GM23338 (cell line): ENCODE results near the gene ALPI. TPM values are rescaled to one million over a fixed set of nuclear protein-coding genes. Genes with fewer than 3 reads are reported as not detected.
A peak's percentile ranks its signal among the peaks of the same experiment; 100 is the strongest.

Source experiments
- ATAC-seq: fragments of 200-7000 bp; cut with Tn5 transposase; 3 replicates; pipeline ENCODE4 v1.9.1; 2020
- DNase-seq: peaks from one replicate; pipeline ENCODE4 v3.0.0-alpha.2; 2015; ENCODE audit warnings: low spot score
- H2AFZ ChIP-seq: fragments of 200-600 bp; sonication (generic); 2 replicates; pipeline ENCODE4 v1.8.0; 2016; ENCODE audit warnings: antibody characterized with exemption, mild to moderate bottlenecking, moderate library complexity
- H3F3A ChIP-seq: fragments of 200-600 bp; sonication (generic); replicated peaks from 2 replicates; pipeline ENCODE4 v1.8.0; 2017; ENCODE audit warnings: antibody characterized with exemption, mixed run types, low read depth
- H3K27ac ChIP-seq: fragments of 200-600 bp; sonication (generic); 2 replicates; pipeline ENCODE4 v1.6.1; 2016; ENCODE audit warnings: low read depth
- H3K27me3 ChIP-seq: fragments of 200-600 bp; sonication (generic); 2 replicates; pipeline ENCODE4 v1.8.0; 2016; ENCODE audit warnings: mild to moderate bottlenecking, mixed run types, moderate library complexity; ENCODE audit not compliant: insufficient read depth
- H3K36me3 ChIP-seq: fragments of 200-600 bp; sonication (generic); 2 replicates; pipeline ENCODE4 v1.8.0; 2016; ENCODE audit warnings: mild to moderate bottlenecking; ENCODE audit not compliant: insufficient read depth
- H3K4me1 ChIP-seq: fragments of 200-600 bp; sonication (generic); 2 replicates; pipeline ENCODE4 v1.8.0; 2016; ENCODE audit warnings: mild to moderate bottlenecking, moderate library complexity; ENCODE audit not compliant: insufficient read depth
- H3K4me2 ChIP-seq: fragments of 200-600 bp; sonication (generic); 2 replicates; pipeline ENCODE4 v1.7.1; 2017; ENCODE audit warnings: mixed run types
- H3K4me3 ChIP-seq: fragments of 200-600 bp; sonication (generic); 2 replicates; pipeline ENCODE4 v1.6.1; 2016; ENCODE audit warnings: mixed run types
- H3K79me2 ChIP-seq: fragments of 200-600 bp; sonication (generic); replicated peaks from 2 replicates; pipeline ENCODE4 v1.8.0; 2017; ENCODE audit warnings: mild to moderate bottlenecking; ENCODE audit not compliant: insufficient read depth
- H3K9me2 ChIP-seq: fragments of 200-600 bp; sonication (generic); 2 replicates; pipeline ENCODE4 v1.8.0; 2017; ENCODE audit not compliant: insufficient read depth
- H4K20me1 ChIP-seq: fragments of 200-600 bp; sonication (generic); replicated peaks from 2 replicates; pipeline ENCODE4 v1.8.0; 2017; ENCODE audit warnings: mild to moderate bottlenecking; ENCODE audit not compliant: insufficient read depth
- H3K27ac Mint-ChIP-seq: 2 replicates; pipeline ENCODE4 v1.8.0; 2020; ENCODE audit warnings: inconsistent platforms, mild to moderate bottlenecking, moderate library complexity, mixed read lengths
- H3K27me3 Mint-ChIP-seq: 3 replicates; pipeline ENCODE4 v1.8.0; 2022; ENCODE audit warnings: low read depth, mild to moderate bottlenecking, moderate library complexity, mixed read lengths, inconsistent platforms; ENCODE audit not compliant: insufficient read depth, poor library complexity
- H3K36me3 Mint-ChIP-seq: 3 replicates; pipeline ENCODE4 v1.8.0; 2021; ENCODE audit warnings: low read depth, mild to moderate bottlenecking, inconsistent platforms, moderate library complexity, mixed read lengths
- H3K4me1 Mint-ChIP-seq: 3 replicates; pipeline ENCODE4 v1.8.0; 2020; ENCODE audit warnings: mild to moderate bottlenecking, inconsistent platforms, mixed read lengths
- H3K4me3 Mint-ChIP-seq: 3 replicates; pipeline ENCODE4 v1.8.0; 2021; ENCODE audit warnings: moderate library complexity, mild to moderate bottlenecking, inconsistent platforms, mixed read lengths
- H3K9me3 Mint-ChIP-seq: 3 replicates; pipeline ENCODE4 v1.8.0; 2020; ENCODE audit warnings: moderate library complexity, mild to moderate bottlenecking, inconsistent platforms, mixed read lengths
- CREB1 ChIP-seq: fragments of 250-450 bp; sonication (Bioruptor Pico); IDR thresholded peaks from 2 replicates; pipeline ENCODE4 v1.5.0; 2020; ENCODE audit warnings: low read depth, mild to moderate bottlenecking, moderate library complexity
- EZH2 ChIP-seq: fragments of 200-600 bp; sonication (generic); IDR thresholded peaks from one replicate; pipeline ENCODE4 v1.8.0; 2017; ENCODE audit warnings: antibody characterized with exemption, mild to moderate bottlenecking, low read depth; ENCODE audit not compliant: unreplicated experiment
- JUNB ChIP-seq: IDR thresholded peaks from one replicate; pipeline ENCODE4 v1.6.1; 2016; ENCODE audit warnings: antibody characterized with exemption; ENCODE audit not compliant: unreplicated experiment
- NANOG ChIP-seq: IDR thresholded peaks from 2 replicates; pipeline ENCODE4 v1.6.1; 2016; ENCODE audit warnings: antibody characterized with exemption, borderline replicate concordance
- POLR2AphosphoS5 ChIP-seq: IDR thresholded peaks from 2 replicates; pipeline ENCODE4 v1.6.1; 2016; ENCODE audit warnings: antibody characterized with exemption, low read depth
- STAT1 ChIP-seq: IDR thresholded peaks from one replicate; pipeline ENCODE4 v1.6.1; 2016; ENCODE audit warnings: antibody characterized with exemption; ENCODE audit not compliant: unreplicated experiment
- ZNF114 ChIP-seq: fragments of 250-450 bp; sonication (Bioruptor Pico); IDR thresholded peaks from 2 replicates; pipeline ENCODE4 v1.5.0; 2020; ENCODE audit warnings: mild to moderate bottlenecking, moderate library complexity
- ZNF331 ChIP-seq: fragments of 250-450 bp; sonication (Bioruptor Pico); IDR thresholded peaks from 2 replicates; pipeline ENCODE4 v1.5.0; 2020; ENCODE audit warnings: low read depth, mild to moderate bottlenecking, moderate library complexity
- polyA plus RNA-seq: library from polyadenylated mRNA; unstranded; fragments of >200 nt; fragmentation: Nextera tagmentation; extraction: Ambion mirVana; gene quantifications from 2 replicates; pipeline ENCODE4 v1.2.1, GENCODE V29; 2016
- total RNA-seq: library from RNA; depleted of rRNA; stranded (reverse); fragments of >200 nt; shearing (Covaris generic); gene quantifications from 2 replicates; pipeline ENCODE4 v1.2.3, GENCODE V29; 2014
- TF ChIP-seq, protein P1 (sequence below): fragments of 250-450 bp; sonication (Bioruptor Pico); IDR thresholded peaks from 2 replicates; pipeline ENCODE4 v1.5.0; 2020; ENCODE audit warnings: mild to moderate bottlenecking, moderate library complexity
- TF ChIP-seq, protein P2 (sequence below), 2 experiments: fragments of 200-600 bp in 1 of 2; sonication (generic) in 1 of 2; conservative IDR thresholded peaks; 2 replicates each; pipeline versions ENCODE4 v1.5.1 to v1.6.1; 2016 to 2017; ENCODE audit warnings: antibody characterized with exemption in 2 of 2, low read depth in 2 of 2, mild to moderate bottlenecking in 2 of 2, moderate library complexity in 1 of 2
- TF ChIP-seq, protein P3 (sequence below): IDR thresholded peaks from 2 replicates; pipeline ENCODE4 v1.6.1; 2016; ENCODE audit warnings: antibody characterized with exemption

ALPI gene
- total and polyA plus RNA-seq, 2 experiments from 2014 or later = not detected

DNA sequence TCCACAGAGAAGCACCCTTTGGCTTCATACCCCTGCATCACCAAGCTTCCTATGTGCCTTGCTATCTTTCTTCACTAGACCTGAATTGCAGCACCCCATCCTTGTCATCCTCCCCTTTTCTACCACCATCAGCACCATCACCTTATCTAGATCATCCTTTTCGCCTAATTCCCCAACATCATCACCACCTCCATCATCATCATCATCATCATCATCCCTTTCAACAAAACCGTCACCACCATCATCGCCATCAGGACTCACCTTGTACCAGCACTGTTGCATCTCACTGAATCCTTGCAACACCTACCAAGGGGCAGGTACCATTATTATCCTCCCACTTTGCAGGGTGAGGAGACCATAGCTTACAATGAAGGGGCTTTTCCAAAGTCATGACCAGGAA is 42.5 kb downstream of the ALPI start (continued):
- TF ChIP-seq, protein P1, sequence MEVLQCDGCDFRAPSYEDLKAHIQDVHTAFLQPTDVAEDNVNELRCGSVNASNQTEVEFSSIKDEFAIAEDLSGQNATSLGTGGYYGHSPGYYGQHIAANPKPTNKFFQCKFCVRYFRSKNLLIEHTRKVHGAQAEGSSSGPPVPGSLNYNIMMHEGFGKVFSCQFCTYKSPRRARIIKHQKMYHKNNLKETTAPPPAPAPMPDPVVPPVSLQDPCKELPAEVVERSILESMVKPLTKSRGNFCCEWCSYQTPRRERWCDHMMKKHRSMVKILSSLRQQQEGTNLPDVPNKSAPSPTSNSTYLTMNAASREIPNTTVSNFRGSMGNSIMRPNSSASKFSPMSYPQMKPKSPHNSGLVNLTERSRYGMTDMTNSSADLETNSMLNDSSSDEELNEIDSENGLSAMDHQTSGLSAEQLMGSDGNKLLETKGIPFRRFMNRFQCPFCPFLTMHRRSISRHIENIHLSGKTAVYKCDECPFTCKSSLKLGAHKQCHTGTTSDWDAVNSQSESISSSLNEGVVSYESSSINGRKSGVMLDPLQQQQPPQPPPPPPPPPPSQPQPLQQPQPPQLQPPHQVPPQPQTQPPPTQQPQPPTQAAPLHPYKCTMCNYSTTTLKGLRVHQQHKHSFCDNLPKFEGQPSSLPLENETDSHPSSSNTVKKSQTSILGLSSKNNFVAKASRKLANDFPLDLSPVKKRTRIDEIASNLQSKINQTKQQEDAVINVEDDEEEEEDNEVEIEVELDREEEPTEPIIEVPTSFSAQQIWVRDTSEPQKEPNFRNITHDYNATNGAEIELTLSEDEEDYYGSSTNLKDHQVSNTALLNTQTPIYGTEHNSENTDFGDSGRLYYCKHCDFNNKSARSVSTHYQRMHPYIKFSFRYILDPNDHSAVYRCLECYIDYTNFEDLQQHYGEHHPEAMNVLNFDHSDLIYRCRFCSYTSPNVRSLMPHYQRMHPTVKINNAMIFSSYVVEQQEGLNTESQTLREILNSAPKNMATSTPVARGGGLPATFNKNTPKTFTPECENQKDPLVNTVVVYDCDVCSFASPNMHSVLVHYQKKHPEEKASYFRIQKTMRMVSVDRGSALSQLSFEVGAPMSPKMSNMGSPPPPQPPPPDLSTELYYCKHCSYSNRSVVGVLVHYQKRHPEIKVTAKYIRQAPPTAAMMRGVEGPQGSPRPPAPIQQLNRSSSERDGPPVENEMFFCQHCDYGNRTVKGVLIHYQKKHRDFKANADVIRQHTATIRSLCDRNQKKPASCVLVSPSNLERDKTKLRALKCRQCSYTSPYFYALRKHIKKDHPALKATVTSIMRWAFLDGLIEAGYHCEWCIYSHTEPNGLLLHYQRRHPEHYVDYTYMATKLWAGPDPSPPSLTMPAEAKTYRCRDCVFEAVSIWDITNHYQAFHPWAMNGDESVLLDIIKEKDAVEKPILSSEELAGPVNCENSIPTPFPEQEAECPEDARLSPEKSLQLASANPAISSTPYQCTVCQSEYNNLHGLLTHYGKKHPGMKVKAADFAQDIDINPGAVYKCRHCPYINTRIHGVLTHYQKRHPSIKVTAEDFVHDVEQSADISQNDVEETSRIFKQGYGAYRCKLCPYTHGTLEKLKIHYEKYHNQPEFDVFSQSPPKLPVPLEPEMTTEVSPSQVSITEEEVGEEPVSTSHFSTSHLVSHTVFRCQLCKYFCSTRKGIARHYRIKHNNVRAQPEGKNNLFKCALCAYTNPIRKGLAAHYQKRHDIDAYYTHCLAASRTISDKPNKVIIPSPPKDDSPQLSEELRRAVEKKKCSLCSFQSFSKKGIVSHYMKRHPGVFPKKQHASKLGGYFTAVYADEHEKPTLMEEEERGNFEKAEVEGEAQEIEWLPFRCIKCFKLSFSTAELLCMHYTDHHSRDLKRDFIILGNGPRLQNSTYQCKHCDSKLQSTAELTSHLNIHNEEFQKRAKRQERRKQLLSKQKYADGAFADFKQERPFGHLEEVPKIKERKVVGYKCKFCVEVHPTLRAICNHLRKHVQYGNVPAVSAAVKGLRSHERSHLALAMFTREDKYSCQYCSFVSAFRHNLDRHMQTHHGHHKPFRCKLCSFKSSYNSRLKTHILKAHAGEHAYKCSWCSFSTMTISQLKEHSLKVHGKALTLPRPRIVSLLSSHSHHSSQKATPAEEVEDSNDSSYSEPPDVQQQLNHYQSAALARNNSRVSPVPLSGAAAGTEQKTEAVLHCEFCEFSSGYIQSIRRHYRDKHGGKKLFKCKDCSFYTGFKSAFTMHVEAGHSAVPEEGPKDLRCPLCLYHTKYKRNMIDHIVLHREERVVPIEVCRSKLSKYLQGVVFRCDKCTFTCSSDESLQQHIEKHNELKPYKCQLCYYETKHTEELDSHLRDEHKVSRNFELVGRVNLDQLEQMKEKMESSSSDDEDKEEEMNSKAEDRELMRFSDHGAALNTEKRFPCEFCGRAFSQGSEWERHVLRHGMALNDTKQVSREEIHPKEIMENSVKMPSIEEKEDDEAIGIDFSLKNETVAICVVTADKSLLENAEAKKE (CRISPR knock-in tag) = no peak
- TF ChIP-seq CREB1 (CRISPR knock-in tag) (no peak), STAT1 (no peak), EZH2 (no peak), JUNB (no peak), ZNF331 (no peak)
- TF ChIP-seq, protein P2, sequence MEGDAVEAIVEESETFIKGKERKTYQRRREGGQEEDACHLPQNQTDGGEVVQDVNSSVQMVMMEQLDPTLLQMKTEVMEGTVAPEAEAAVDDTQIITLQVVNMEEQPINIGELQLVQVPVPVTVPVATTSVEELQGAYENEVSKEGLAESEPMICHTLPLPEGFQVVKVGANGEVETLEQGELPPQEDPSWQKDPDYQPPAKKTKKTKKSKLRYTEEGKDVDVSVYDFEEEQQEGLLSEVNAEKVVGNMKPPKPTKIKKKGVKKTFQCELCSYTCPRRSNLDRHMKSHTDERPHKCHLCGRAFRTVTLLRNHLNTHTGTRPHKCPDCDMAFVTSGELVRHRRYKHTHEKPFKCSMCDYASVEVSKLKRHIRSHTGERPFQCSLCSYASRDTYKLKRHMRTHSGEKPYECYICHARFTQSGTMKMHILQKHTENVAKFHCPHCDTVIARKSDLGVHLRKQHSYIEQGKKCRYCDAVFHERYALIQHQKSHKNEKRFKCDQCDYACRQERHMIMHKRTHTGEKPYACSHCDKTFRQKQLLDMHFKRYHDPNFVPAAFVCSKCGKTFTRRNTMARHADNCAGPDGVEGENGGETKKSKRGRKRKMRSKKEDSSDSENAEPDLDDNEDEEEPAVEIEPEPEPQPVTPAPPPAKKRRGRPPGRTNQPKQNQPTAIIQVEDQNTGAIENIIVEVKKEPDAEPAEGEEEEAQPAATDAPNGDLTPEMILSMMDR (conservative IDR thresholded peaks at IDR 0.05; ENCODE audit: low read depth in 2 of 2) = no peak

DNA sequence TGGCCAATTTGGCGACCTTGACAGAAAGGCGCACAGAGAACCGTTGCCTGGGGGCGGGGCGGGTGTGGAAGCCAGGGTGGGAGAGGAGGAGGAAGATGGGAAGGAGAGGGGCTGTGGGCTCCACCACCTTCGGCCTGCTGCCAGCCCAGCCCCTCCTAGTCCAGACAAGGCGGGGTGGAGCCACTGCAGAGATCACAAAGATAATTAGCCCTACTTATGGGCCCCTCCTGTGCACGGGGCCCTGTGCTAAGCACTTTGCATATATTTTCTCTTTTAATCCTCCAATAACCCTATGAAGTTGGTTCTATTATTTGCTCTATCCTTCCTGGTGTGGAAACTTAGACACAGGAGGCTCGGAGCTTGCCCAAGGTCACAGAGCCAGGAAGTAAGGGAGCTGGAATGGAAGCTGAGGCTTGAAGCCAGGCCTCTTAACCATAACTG is 45.4 kb downstream of the ALPI start:
- peaks cover 30% of the 10 kb centered on the region for H3K4me1 Mint-ChIP-seq
- H3K27me3 Mint-ChIP-seq = peaks cover 53% of the 10 kb centered on the region
- DNase-seq = no peak
- no peaks in the 10 kb centered on the region; the same call in 1 of the 2 replicates for H3F3A ChIP-seq
- no peaks in the 10 kb centered on the region for H3K79me2 ChIP-seq
- H3K9me3 Mint-ChIP-seq = no peaks in the 10 kb centered on the region
- H3K9me2 ChIP-seq = no peaks in the 10 kb centered on the region
- H3K27ac ChIP-seq = no peak overlapping the region
- H2AFZ ChIP-seq = no peak overlapping the region
- no peak for ATAC-seq
- no peak overlapping the region for H3K4me3 ChIP-seq
- peaks cover 43% of the 10 kb centered on the region for H3K27me3 ChIP-seq
- H3K36me3 Mint-ChIP-seq = no peaks in the 10 kb centered on the region
- peak overlapping the region; percentile 93; the same call in 1 of the 2 replicates for H3K4me2 ChIP-seq
- H3K4me1 ChIP-seq = peaks cover 21% of the 10 kb centered on the region; the same call in 1 of the 2 replicates
- H3K36me3 ChIP-seq = no peaks in the 10 kb centered on the region
- H4K20me1 ChIP-seq = no peaks in the 10 kb centered on the region
- H3K4me3 Mint-ChIP-seq = peak overlapping the region; percentile 40; the same call in 2 of the 3 replicates
- no peak overlapping the region for H3K27ac Mint-ChIP-seq
- no peak for TF ChIP-seq ZNF331
- no peak for TF ChIP-seq CREB1 (CRISPR knock-in tag)
- TF ChIP-seq NANOG = no peak
- no peak for TF ChIP-seq ZNF114
- no peak for TF ChIP-seq EZH2
- TF ChIP-seq STAT1 = no peak
- TF ChIP-seq, protein P3, sequence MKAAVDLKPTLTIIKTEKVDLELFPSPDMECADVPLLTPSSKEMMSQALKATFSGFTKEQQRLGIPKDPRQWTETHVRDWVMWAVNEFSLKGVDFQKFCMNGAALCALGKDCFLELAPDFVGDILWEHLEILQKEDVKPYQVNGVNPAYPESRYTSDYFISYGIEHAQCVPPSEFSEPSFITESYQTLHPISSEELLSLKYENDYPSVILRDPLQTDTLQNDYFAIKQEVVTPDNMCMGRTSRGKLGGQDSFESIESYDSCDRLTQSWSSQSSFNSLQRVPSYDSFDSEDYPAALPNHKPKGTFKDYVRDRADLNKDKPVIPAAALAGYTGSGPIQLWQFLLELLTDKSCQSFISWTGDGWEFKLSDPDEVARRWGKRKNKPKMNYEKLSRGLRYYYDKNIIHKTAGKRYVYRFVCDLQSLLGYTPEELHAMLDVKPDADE = no peak
- TF ChIP-seq POLR2AphosphoS5 = no peak
